Measurements from ENCODE around the gene THEMIS.
"Not testable (repeated sequence)": the region's sequence is repeated elsewhere in the genome, so short reads cannot be mapped to it uniquely, and the experiment has no call there.

THEMIS gene

DNA sequence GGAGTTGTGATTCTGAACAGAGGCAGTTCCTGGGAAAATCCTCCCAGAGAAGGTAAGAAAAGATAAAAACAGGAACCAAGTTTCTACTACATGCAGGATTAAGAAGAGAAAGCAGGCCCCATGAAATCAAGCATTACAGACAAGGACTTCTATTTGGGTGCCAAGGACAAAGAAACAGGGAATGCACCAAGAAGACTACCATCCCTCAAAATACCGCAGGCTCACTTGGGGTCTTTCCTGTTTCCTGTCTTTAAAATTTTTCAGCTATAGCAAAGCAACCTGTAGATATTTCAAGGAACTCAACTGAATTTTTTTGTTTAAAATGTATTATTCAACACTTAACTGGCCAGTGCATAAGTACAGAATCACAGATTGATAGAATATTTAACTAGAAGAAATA is 107.5 kb downstream of the THEMIS start:
- no peak for DNase-seq

- DNase-seq, result no peak
Observed at GRCh38 chr6:127792616-127793015, 108.2 kb downstream of the THEMIS start.

GRCh38 chr6:127791779-127792528 is 108.9 kb downstream of the THEMIS start:
- no peak for DNase-seq

GRCh38 chr6:127790571-127790970 is 110.3 kb downstream of the THEMIS start:
- DNase-seq, result no peak

- no peak for DNase-seq
Observed at GRCh38 chr6:127786109-127786508, 114.7 kb downstream of the THEMIS start.

- no peak for DNase-seq
Observed at GRCh38 chr6:127784468-127784867, 116.4 kb downstream of the THEMIS start.

- not testable (repeated sequence) for DNase-seq
Observed at GRCh38 chr6:127781636-127782272, 119.1 kb downstream of the THEMIS start.

DNA sequence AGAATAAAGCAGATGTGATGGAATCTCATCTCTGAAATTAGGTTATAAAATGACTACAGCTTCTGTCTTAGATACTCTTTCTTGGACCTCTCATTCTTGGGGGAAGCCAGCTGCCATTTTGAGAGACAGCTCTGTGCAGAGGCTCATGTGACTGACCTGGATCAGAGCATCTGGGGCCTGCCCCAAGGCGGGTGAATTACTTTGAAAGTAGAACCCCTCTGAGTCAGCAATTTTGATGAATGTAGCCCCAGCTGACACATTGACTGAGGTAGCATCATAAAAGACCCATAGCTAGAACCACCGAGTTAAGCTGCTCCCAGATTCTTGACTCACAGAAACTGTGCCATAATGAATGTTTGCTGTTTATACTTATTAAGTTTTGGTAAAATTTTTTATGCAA is 124.5 kb downstream of the THEMIS start:
- DNase-seq, result no peak

DNA sequence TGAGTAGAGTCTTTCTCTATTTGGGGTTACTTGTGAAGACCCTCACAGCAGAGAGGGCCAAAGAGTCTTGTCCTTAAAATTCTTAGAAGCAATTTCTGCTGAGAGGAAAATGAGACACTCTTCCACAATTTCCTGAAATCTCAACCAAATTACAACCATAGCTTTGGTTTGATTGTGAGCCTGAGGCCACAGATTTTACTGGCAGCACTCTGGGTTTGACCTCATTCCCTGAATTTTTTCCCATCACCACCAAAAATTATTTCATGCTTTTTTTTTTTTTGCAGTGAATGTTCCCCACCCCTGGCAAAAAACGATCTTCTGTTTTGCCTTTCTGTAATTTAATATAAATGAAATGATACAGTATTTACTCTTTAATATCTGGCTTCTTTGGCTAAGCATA is 125.5 kb downstream of the THEMIS start:
- DNase-seq, result no peak

DNA sequence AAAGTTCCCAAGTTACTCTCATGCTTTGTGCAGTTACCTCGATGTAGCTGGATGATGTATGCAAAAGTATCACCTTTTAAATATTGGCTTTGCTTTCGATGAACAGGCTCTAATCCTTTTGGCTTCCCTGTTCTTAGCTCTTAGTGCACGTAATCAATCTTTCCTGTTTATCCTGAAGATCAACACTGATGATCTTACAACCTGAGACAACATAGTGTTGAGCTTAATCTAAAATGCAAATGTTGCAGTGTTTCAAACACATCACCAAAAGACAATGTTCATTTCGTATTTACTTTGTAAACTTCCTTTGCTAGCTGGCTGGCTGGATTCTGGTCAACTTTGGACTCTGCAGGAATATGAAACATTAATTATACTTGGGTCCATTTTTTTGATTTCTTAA is 132.1 kb downstream of the THEMIS start:
- DNase-seq, result no peak

GRCh38 chr6:127768223-127768622 is 132.6 kb downstream of the THEMIS start:
- DNase-seq, result no peak

- DNase-seq, result no peak
Observed at GRCh38 chr6:127765949-127766348, 134.9 kb downstream of the THEMIS start.

DNA sequence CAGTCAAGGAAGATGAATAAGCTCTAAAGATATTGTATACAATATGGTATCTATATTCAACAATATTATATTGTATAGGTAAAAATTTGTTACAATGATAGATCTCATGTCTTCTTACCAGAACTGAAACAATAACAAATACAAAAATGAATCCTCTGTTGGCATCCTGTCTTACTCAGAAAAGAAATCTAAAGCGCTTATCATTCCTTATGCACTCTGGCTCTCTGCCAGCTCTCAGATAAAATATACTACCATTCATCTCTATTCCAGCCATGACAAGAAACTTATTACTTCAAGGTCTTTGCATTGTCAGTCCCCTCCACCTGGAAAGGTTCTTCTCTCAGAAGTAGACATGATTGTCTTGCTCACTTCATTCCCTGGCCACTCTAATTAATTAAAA is 138.6 kb downstream of the THEMIS start:
- no peak for DNase-seq

GRCh38 chr6:127761084-127761483 is 139.8 kb downstream of the THEMIS start:
- DNase-seq, result no peak

GRCh38 chr6:127749095-127749494 is 151.8 kb downstream of the THEMIS start:
- DNase-seq, result no peak

GRCh38 chr6:127748290-127748689 is 152.6 kb downstream of the THEMIS start:
- no peak for DNase-seq

- no peak for DNase-seq
Observed at GRCh38 chr6:127738423-127738822, 162.4 kb downstream of the THEMIS start.

GRCh38 chr6:127737768-127738167 is 163.1 kb downstream of the THEMIS start:
- DNase-seq, result no peak

GRCh38 chr6:127737009-127737486 is 163.8 kb downstream of the THEMIS start:
- no peak for DNase-seq

- no peak for DNase-seq
Observed at GRCh38 chr6:127732927-127733326, 167.9 kb downstream of the THEMIS start.

GRCh38 chr6:127727260-127727953 is 173.5 kb downstream of the THEMIS start:
- DNase-seq, result no peak

DNA sequence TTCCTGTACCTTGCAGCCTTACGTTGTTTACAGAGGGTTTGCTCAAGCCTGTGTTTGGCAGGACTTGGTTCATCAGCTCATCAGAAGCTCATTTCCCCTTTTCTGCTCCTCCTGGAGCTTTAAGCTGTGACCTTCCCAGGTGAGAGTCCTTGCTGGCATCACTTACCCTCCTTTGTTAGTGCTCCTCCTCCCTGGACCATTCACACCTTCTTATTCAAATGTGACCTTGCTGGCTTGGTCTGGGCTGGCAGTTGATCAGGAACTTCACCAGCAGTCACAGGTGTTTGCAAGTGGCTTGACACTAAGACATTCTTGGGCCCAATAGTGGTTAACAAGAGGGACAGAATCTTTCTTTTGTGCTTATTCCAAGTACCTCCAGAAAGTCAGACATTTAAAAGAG is 175.0 kb downstream of the THEMIS start:
- DNase-seq, result no peak

DNA sequence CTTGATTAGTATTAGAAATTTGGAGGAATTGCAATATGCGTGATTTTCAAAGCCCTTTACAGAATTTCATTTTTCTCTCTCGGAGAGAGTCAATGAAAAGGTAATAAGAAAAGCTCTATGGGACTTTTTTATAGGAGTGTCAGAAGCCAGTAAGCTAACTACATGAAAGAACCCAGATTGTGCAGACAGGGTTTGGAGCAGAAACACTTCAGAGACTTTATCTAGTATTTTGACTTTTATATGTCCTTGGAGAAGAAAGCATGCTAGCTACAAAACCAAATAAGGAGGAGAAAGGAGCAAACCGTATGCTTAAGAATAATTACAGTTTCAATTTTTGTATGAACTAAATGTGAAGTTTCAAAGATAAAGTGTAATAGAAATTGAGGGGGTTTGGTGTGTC is 182.2 kb downstream of the THEMIS start:
- DNase-seq, result no peak

DNA sequence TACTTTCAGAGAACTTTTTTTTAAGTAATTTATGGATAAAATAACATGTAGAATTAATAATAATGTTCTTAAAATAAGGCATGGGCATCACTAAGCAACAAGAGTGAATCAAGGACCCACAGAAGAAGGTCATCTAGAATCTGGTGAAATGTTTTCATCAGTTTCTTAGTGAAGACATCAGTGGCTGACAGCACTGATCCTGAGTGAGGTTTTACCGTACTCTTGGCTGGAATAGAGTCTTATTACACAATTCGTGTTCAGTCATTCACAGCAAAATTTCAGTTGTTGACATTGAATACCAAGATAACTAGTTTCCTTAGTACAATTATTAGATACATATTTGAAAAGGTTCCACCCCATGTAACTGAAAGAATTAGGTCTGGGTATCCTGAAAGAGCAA is 183.5 kb downstream of the THEMIS start:
- DNase-seq, result no peak
